ENCODE results near the gene GRID2. TPM values are rescaled to one million over a fixed set of nuclear protein-coding genes. Genes with fewer than 3 reads are reported as not detected.

The GRID2 gene
- total and polyA plus RNA-seq, 2 of the 4 experiments (the other 2 are of a cell fraction) = under 0.01 TPM; not detected in 1

GRCh38 chr4:92501456-92501855 lies 197.7 kb downstream of the GRID2 start:
- Histone ChIP-seq H3K4me3 (ENCODE audit: insufficient read depth, low read depth, low read length) (no peak overlapping the region), H3K4me2 (ENCODE audit: low read depth, low read length) (no peak overlapping the region), H3K36me3 (ENCODE audit: control insufficient read depth, insufficient read depth, low read length) (no peaks in the 10 kb centered on the region), H2BK20ac (ENCODE audit: low read depth, low read length) (no peak overlapping the region), H3K27me3 (ENCODE audit: control insufficient read depth, insufficient read depth, low read length) (no peaks in the 10 kb centered on the region), H2BK5ac (ENCODE audit: low read depth, low read length, poor library complexity, severe bottlenecking) (no peak overlapping the region), H3K27ac (ENCODE audit: insufficient read depth, low read length) (no peak overlapping the region), H4K20me1 (ENCODE audit: insufficient read depth, low read length) (no peaks in the 10 kb centered on the region), H3K4me1 (ENCODE audit: control insufficient read depth, insufficient read depth, low read length) (no peaks in the 10 kb centered on the region), H3K9me3 (ENCODE audit: control insufficient read depth, insufficient read depth, low read length) (no peaks in the 10 kb centered on the region), H3K56ac (ENCODE audit: extremely low read depth, insufficient read depth, low read length) (no peak overlapping the region), H3K79me1 (ENCODE audit: low read depth in 1 of 2, low read length in 2 of 2) (no peaks in the 10 kb centered on the region), H3K18ac (ENCODE audit: low read depth, low read length) (no peak overlapping the region), H3K4ac (ENCODE audit: low read depth, low read length) (no peak overlapping the region), H2BK120ac (ENCODE audit: low read depth, low read length) (no peak overlapping the region), H3K14ac (replicated peaks; ENCODE audit: low read depth, low read length) (no peak overlapping the region), H2AK9ac (replicated peaks; ENCODE audit: low read depth, low read length, poor library complexity) (no peak overlapping the region), H3K9me1 (ENCODE audit: insufficient read depth, low read length) (no peaks in the 10 kb centered on the region), H4K91ac (ENCODE audit: insufficient read depth, low read depth, low read length) (no peak overlapping the region), H3K9ac (ENCODE audit: low read depth, low read length) (no peak overlapping the region), H4K5ac (ENCODE audit: low read depth, low read length) (no peak overlapping the region), H2AK5ac (ENCODE audit: low read depth, low read length) (no peak overlapping the region), H2AFZ (replicated peaks; ENCODE audit: low read length, poor library complexity) (no peak overlapping the region), H2BK15ac (ENCODE audit: low read depth, low read length) (no peak overlapping the region), H4K8ac (ENCODE audit: low read depth in 2 of 2, low read length in 2 of 2) (no peak overlapping the region), H3K23ac (ENCODE audit: low read depth, low read length) (no peak overlapping the region)
- BruUV-seq (replicated peaks) = no TSS peak
- ChIA-PET POLR2A (ENCODE audit: unreplicated experiment) (no interaction called here), CTCF (no interaction called here)
- in situ Hi-C loops (cut with MboI; ENCODE audit: low sequenced_read_pairs) = no loop called here
- no CpG with 5 or more reads among the region's 2 CpGs for WGBS, 2 experiments (ENCODE audit: extremely low coverage in 2 of 2, insufficient read length in 1 of 2)
- DNase-seq = no peak
- TF ChIP-seq RFX5 (IDR thresholded peaks at IDR 0.05; ENCODE audit: low read depth, low read length) (no peak), CHD1 (IDR thresholded peaks at IDR 0.05; ENCODE audit: low read depth, low read length) (no peak), FOS (IDR thresholded peaks at IDR 0.05; ENCODE audit: low read depth, low read length) (no peak), MAZ (IDR thresholded peaks at IDR 0.05; ENCODE audit: borderline replicate concordance, low read depth, low read length) (no peak), CTCF (conservative IDR thresholded peaks at IDR 0.05; ENCODE audit: low read depth, low read length) (no peak), SMC3 (IDR thresholded peaks at IDR 0.05; ENCODE audit: low read depth, low read length) (no peak), POLR2A (IDR thresholded peaks at IDR 0.05; ENCODE audit: low read depth, low read length) (no peak), BHLHE40 (IDR thresholded peaks at IDR 0.05; ENCODE audit: low read depth, low read length) (no peak), CEBPB (IDR thresholded peaks at IDR 0.05; ENCODE audit: low read depth, low read length) (no peak), MAFK (IDR thresholded peaks at IDR 0.05; ENCODE audit: low read depth, low read length) (no peak), NFE2L2 (IDR thresholded peaks at IDR 0.05; ENCODE audit: low read depth, low read length) (no peak), RAD21 (IDR thresholded peaks at IDR 0.05; ENCODE audit: low read length) (no peak), USF2 (IDR thresholded peaks at IDR 0.05; ENCODE audit: low read depth, low read length) (no peak), RCOR1 (IDR thresholded peaks at IDR 0.05; ENCODE audit: insufficient replicate concordance, low read length) (no peak), ELK1 (IDR thresholded peaks at IDR 0.05; ENCODE audit: borderline replicate concordance, low read depth, low read length) (no peak), MXI1 (IDR thresholded peaks at IDR 0.05; ENCODE audit: borderline replicate concordance, low read depth, low read length) (no peak)
- dilution Hi-C loops (cut with HindIII; ENCODE audit: low sequenced_read_pairs, unreplicated experiment) = no loop called here
- ATAC-seq (ENCODE audit: low read depth) = no peak
- intact Hi-C loops (cut with micrococcal nuclease) = no loop called here
